Ammon's horn (tissue), 1 donor: Measurements from ENCODE around the gene ABCB7.
"Not testable (repeated sequence)": the region's sequence is repeated elsewhere in the genome, so short reads cannot be mapped to it uniquely, and the experiment has no call there.

ENCODE experiments used
- DNase-seq: peaks from one replicate; pipeline ENCODE4 v3.0.0-alpha.2; 2016; ENCODE audit warnings: low spot score

ABCB7 gene

GRCh38 chrX:75155827-75156525 is at the start of gene ABCB7:
TSS of gene ABCB7 (minus strand) at chrX:75156283. CDS start at chrX:75156272, 11 bp downstream.
- DNase-seq, result peak; percentile 81

- DNase-seq, result not testable (repeated sequence)
These were observed 32.5 kb upstream of the ABCB7 start for GRCh38 chrX:75188415-75189206.

GRCh38 chrX:75181721-75182120 is 25.6 kb upstream of the ABCB7 start:
- no peak for DNase-seq

DNA sequence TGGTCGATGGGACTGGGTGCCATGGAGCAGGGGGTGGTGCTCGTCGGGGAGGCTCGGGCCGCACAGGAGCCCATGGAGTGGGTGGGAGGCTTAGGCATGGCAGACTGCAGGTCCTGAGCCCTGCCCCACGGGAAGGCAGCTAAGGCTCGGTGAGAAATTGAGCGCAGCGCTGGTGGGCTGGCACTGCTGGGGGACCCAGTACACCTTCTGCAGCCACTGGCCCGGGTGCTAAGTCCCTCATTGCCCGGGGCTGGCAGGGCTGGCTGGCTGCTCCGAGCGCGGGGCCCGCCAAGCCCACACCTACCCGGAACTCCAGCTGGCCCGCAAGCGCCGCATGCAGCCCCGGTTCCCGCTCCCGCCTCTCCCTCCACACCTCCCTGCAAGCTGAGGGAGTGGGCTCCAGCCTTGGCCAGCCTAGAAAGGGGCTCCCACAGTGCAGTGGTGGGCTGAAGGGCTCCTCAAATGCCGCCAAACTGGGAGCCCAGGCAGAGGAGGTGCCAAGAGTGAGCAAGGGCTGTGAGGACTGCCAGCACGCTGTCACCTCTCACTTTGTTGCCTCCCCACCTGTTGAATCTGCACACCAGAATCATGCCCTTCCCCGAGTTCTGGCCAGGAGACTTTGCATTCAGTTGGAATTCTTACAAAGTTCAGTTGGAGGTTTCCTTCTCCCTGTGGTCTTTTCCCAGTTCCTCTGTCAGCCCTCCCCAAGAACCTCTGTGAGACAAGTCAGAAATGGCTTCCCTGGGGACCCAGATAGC is 23.6 kb upstream of the ABCB7 start:
- DNase-seq, result not testable (repeated sequence)

GRCh38 chrX:75172257-75172890 is 16.3 kb upstream of the ABCB7 start:
- DNase-seq, result not testable (repeated sequence)

DNA sequence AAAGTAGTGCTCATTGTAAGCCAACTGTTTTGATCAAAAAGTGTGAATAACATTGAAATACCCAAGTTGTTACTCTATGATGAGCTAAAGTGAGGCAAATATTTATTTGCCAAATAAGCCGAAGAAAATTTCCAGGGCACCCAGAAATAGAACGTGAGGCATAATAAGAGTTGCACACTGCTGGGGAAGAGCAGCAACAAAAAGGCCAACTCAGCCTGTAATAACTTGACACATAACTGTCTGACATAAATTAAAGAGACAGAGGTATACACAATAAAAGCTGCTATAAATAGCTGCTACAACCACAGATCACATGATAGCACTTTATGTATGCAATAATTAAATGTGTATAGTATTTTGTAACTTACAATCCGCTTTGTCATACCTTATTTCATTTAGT is 2.0 kb upstream of the ABCB7 start:
- no peak for DNase-seq

DNA sequence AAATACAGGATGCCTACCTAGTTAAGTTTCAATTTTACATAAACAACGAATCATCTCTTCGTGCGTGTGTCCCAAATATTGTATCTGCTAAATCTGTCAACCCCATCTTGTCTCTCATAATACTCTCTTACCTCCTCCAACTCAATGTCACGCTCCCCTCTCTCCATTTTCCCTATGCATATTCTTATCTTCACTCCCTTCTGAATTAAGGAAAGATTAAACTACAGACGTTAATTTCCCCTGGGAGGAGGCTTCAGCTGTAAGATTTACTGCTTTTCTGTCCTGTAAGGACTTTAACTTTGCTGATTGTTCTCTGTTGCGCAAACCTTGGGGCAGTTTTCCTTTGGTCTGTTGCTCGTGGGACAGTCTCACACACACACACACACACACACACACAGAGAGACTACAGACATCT is 455 bp upstream of the ABCB7 start:
- DNase-seq, result peak; percentile 1

DNA sequence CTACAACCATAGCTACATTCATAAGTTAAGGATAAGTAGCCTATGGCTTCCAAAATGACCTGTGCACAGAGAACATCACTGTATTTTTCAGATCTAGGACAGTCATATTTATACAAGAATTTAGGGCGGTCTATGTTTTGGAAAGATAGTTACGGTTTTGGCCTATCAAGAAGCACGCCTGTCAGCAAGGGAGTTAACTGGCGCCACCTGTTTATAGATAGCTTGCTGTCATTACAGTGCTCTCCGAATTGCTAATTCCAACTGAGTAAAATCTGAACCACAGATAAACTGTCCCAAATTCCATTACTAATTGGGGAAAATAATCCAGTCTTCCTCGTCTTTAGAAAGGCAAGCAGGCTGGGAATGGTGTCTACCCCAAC is 646 bp downstream of the ABCB7 start:
- peak; percentile 6 for DNase-seq

DNA sequence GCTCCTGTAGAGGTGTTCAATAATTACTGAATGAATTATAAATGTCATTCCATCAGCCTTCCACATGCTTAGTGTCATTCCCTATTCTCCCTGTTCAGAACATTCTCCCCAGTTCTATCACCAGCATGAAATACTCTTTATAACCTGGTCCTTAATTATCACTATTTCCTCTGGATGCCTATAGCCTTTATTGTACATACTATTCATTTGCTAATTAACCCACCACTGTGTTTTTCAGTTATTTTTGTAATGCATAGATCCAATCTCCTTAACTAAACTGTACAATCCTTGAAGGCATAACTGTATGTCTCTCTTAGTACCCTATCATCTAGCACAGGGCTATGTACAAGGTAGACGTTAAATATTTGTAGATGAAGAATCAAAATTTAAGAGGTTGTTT is 1.2 kb downstream of the ABCB7 start:
- no peak for DNase-seq

DNA sequence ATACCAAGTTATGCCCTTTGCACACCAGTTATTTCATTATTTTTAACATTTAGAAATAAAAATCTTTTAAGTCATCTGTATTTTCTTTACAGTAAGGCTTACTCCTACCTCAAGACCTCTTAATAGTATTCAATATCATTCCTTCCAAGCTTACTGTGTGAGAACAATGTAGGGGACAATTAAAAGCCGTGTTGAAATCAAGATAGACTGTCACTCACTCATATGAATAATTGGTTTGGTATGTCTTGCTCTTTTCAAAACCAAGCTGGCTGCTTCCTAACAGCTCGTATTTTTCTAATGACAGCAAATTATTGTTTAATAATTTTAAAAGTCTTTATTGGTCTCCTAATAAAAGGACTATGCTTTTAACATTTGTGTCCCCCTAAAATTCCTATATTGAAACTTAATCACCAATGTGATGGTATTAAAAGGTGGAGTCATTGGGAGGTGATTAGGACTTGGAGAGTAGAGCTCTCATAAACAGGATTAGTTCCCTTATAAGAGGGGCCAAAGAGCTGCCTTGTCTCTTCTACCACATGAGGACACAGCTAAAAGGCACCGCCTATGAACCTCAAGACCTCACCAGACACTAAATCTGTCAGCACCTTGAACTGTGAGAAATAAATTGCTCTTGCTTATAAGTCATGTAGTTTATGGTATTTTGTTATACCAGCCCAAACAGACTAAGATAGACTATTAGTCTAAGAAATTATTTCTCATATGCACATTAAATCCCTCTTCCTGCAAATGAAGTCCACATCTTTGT is 4.1 kb downstream of the ABCB7 start:
- no peak for DNase-seq

DNA sequence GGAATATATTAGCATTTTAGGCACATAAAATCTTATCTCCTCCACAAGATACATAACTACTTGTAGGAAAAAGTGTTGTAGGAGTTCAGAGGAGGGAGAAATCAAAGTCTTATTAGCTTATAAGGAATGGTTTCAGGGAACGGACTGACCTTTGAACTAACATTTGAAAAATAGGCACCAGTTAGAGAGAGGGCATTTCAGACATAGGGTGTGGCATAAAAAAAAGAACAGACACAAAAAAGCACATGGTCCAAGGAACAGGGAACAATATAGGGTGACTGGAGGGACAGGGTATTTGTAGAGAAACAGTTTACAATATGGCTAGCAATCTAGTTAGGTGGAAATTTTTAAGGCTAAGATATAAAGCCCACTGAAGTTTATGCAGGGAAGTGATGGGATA is 6.4 kb downstream of the ABCB7 start:
- DNase-seq, result no peak

DNA sequence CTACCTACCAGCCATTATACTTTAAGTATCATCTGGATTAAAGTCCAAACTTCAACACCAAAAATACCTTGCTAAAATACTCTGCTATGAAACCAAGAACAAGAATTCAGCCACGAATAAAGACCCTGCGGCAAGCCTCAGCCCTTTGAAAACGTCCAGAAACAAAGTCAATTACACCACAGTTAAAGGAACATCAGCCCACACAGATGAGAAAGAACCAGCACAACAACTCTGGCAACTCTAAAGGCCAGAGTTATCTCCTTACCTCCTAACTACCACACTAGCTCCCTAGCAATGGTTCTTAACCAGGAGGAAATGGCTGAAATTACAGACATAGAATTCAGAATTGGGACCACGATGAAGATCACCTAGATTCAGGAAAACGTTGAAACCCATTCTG is 23.4 kb downstream of the ABCB7 start:
- DNase-seq, result no peak

GRCh38 chrX:75131973-75132627 is 24.0 kb downstream of the ABCB7 start:
- peak; percentile 39 for DNase-seq

DNA sequence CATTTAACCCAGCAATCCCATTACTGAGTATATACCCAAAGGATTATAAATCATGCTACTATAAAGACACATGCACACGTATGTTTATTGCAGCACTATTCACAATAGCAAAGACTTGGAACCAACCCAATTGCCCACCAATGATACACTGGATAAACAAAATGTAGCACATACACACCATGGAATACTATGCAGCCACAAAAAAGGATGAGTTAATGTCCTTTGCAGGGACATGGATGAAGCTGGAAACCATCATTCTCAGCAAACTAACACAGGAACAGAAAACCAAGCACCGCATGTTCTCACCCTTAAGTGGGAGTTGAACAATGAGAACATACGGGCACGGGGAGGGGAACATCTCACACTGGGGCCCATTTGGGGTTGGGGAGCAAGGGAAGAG is 27.0 kb downstream of the ABCB7 start:
- not testable (repeated sequence) for DNase-seq

GRCh38 chrX:75118296-75118695 is 37.8 kb downstream of the ABCB7 start:
- no peak for DNase-seq

DNA sequence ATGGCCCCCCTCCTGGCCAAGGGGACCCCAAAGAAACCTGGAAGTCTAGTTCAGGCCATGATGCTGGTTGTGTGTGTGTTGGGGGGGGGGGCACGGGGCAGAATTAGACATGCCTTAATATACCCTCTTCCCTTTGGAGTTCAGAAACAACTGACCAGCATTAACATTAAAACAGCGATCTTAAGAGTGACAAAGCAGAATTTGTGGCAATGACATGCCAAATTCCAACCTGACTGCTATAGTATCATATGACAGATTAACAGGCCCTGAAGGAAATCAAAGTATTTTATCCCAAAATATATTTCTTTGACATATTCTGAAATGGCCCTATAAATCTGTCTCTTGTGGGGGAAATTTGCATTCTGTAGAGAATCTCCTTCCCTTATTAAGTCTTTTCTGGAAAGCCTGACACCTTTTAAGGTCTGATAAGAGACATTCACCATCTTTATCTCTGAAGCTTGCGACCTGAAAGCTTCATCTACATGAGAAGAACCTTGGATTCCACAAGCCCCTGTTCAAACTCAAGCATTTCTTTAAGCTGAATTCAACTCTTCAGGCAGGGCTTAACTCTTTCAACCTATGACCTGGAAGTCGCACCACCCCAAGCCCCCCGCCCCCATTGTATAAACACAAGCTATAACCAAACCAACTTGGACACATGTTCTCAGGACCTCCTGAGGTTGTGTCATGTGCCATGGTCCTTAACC is 40.2 kb downstream of the ABCB7 start:
- no peak for DNase-seq

- DNase-seq, result no peak
These were observed 41.4 kb downstream of the ABCB7 start for GRCh38 chrX:75114638-75115037.

- no peak for DNase-seq
These were observed 42.4 kb downstream of the ABCB7 start for GRCh38 chrX:75113664-75114063.

- no peak for DNase-seq
These were observed 48.1 kb downstream of the ABCB7 start for GRCh38 chrX:75107863-75108509.

DNA sequence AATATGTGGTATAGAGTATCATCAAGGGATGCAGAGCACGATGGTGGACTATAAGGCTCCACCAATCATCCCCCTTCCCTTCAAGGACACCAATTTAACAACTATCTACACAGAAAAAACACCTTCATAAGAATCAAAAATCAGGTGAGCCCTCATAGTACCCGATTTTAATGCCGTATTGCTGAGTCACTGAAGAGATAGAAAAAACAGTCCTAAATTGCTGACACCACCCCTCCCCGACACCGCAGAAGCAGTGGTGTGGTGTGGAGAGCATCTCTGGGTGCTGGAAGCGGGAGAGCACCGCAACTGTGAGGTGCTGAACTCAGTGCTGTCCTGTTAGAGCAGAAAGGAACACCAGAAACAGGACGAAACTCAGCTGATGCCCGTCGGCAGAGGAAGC is 49.3 kb downstream of the ABCB7 start:
- no peak for DNase-seq
